Uterine smooth muscle cell (primary cell): ENCODE results near the gene CGREF1. TPM values are rescaled to one million over a fixed set of nuclear protein-coding genes. Genes with fewer than 3 reads are reported as not detected.

Source experiments
- total RNA-seq: library from RNA; depleted of rRNA; stranded (reverse); fragments of >200 nt; gene quantifications from 2 replicates; pipeline ENCODE4 v1.2.3, GENCODE V29; 2014

CGREF1 gene
- 1.4 and 6.2 TPM in 2 replicates for total RNA-seq

GRCh38 chr2:27118525-27119329 is at the start of gene CGREF1:
TSS of gene CGREF1 (minus strand) at chr2:27119128. CDS start at chr2:27104366, 14,762 bp downstream.

GRCh38 chr2:27148801-27149439 is 30.0 kb upstream of the CGREF1 start, which contains the start of gene TCF23:
TSS of gene TCF23 (plus strand) at chr2:27149004. CDS start at chr2:27149134, 130 bp downstream.

GRCh38 chr2:27139310-27139709 is 20.4 kb upstream of the CGREF1 start, which contains the start of gene PRR30:
TSS of gene PRR30 (minus strand) at chr2:27139410. CDS start at chr2:27138329, 1,081 bp downstream.

DNA sequence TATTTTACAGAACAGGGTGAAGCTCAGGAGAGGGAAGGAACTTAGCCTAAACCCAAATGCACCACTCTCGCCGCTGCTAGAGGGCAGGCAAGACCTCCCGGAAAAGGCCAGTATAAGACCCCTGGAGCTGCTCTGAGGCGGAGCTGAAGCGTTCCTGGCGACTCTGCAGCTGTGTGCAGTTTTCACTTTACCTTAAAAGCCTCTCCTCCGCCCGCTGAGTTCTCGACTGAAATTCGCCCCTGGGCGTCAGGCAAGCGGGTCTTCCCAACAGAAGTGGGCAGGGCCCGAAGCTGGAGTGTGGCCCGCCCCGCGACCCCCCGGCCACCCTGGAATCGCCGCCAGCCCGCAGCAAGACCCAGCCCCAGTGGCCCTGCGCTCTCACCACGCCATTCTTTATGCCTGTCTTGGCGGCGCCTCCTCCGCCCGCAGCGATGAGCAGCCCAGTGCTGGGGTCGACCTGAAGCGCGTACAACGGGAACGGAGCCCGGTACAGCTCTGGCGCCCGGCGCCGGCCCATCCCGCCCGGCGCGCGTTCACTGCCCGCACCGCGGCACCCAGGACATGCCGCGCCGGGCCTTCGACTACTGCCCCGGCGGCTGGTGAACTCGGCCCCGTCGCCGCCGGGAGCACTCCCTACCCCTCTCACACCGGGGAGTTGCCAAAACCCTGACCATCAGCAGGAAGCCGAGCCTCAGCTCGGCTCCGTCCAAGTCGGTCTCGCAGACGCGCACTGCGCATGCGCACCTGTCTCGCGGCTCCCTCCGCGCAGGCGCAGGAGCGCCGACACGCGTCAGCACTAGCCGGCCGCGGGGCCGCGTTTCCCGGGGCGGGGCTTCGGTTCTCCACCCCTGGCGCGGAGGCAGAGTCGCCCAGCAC is 15.2 kb upstream of the CGREF1 start, which contains the start of gene PREB:
TSS of gene PREB (minus strand) at position 732 of the 876 bp plus-strand sequence. CDS start at position 517, 215 bp downstream.

GRCh38 chr2:27123302-27124150 is 4.6 kb upstream of the CGREF1 start, which contains the start of gene ABHD1:
TSS of gene ABHD1 (plus strand) at chr2:27123815. CDS start at chr2:27123949, 134 bp downstream.

DNA sequence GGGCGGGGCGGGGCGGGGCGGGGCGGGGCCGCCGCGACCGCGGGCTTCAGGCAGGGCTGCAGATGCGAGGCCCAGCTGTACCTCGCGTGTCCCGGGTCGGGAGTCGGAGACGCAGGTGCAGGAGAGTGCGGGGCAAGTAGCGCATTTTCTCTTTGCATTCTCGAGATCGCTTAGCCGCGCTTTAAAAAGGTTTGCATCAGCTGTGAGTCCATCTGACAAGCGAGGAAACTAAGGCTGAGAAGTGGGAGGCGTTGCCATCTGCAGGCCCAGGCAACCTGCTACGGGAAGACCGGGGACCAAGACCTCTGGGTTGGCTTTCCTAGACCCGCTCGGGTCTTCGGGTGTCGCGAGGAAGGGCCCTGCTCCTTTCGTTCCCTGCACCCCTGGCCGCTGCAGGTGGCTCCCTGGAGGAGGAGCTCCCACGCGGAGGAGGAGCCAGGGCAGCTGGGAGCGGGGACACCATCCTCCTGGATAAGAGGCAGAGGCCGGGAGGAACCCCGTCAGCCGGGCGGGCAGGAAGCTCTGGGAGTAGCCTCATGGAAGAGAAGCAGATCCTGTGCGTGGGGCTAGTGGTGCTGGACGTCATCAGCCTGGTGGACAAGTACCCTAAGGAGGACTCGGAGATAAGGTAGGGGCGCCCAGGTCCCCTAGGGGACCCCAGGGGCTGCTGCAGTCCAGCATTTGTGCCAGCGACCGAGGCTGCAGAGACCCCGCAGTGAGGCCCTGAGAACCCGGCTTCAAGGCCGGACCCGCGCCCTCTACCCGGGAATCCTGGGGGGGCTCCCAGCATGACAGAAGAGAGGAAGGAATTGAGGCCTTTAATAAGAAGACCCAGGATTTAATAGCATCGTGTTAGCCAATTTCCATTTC is 32.0 kb downstream of the CGREF1 start, which contains the start of gene KHK:
TSS of gene KHK (plus strand) at position 49 of the 870 bp plus-strand sequence. CDS start at position 537, 488 bp downstream.

GRCh38 chr2:27078267-27079194 is 40.4 kb downstream of the CGREF1 start, which contains the start of gene EMILIN1:
TSS of gene EMILIN1 (plus strand) at chr2:27078615. CDS start at chr2:27079066, 451 bp downstream.

GRCh38 chr2:27071277-27071989 is 47.5 kb downstream of the CGREF1 start, which contains the start of gene OST4:
TSS of gene OST4 (minus strand) at chr2:27071654.

DNA sequence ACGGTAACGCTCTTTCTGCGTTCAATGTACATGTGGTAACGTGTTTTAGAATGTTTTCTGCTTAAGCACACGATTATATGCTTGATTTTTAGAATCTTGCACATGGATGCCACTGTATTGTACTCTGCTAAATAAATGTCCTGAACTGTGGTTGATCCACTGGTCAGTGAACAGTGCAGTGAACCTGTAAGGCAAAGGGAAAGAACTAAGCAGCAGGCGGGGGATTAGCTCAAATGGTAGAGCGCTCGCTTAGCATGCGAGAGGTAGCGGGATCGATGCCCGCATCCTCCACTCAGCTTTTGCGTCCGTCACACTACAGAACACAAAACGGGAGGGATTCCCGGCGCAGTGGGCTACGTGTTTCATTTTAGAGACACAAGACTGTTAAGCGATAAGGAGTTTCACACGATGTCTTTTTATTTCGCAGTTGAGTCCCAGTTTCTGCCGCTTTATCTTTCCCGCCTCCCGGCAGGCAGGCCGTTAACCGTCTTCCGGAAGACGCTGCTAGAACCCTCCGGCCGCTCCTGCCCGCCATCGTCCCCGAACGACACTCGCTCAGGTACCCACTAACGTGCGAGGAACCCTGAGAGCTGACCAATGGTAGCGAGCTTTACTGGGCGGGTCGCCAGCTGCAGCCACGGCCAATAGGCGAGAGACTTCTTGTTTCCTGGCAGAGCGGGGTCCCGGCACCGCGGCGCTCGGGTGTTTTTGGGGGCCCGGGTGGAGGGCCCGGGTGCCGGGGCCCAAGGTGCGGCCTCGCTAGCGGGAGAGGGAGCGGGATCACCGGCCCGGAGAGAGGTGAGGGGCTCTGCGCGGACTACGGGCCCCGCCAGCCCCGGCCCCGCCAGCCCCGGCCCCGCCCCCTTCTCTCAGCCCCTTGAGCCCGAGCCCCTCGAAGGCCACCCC is 67.7 kb downstream of the CGREF1 start, which contains the start of gene AGBL5:
TSS of gene AGBL5 (plus strand) at position 673 of the 906 bp plus-strand sequence. CDS start 1,291 bp downstream, outside the sequence.

Other genes with a start within 250 kb of the CGREF1 start
- 6.6 and 8.4 TPM in 2 replicates for gene MAPRE3, start 148.5 kb downstream of the CGREF1 start, total RNA-seq
- gene TMEM214, start 86.2 kb downstream of the CGREF1 start, total RNA-seq = 38.7 and 45.9 TPM in 2 replicates
- 21.2 and 23.9 TPM in 2 replicates for gene AGBL5, start 67.5 kb downstream of the CGREF1 start, total RNA-seq
- gene OST4, start 47.5 kb downstream of the CGREF1 start, total RNA-seq = 224 and 453 TPM in 2 replicates
- 196 and 328 TPM in 2 replicates for gene EMILIN1, start 40.5 kb downstream of the CGREF1 start, total RNA-seq
- 1.2 and 3.1 TPM in 2 replicates for gene KHK, start 32.4 kb downstream of the CGREF1 start, total RNA-seq
- gene ABHD1, start 4.7 kb upstream of the CGREF1 start, total RNA-seq = under 0.01 TPM in 2 replicates
- gene PREB, start 15.5 kb upstream of the CGREF1 start, total RNA-seq = 46.4 and 50.0 TPM in 2 replicates
- gene PRR30, start 20.3 kb upstream of the CGREF1 start, total RNA-seq = not detected in 2 replicates
- not detected in 2 replicates for gene TCF23, start 29.9 kb upstream of the CGREF1 start, total RNA-seq
- 140 and 237 TPM in 2 replicates for gene ATRAID, start 92.9 kb upstream of the CGREF1 start, total RNA-seq
- 19.4 and 30.4 TPM in 2 replicates for gene SLC5A6, start 93.1 kb upstream of the CGREF1 start, total RNA-seq
- gene CAD, start 98.2 kb upstream of the CGREF1 start, total RNA-seq = 45.9 and 57.2 TPM in 2 replicates
- 0.66 and 0.87 TPM in 2 replicates for gene SLC30A3, start 143.9 kb upstream of the CGREF1 start, total RNA-seq
- gene DNAJC5G, start 156.3 kb upstream of the CGREF1 start, total RNA-seq = not detected in 2 replicates
- gene TRIM54, start 163.3 kb upstream of the CGREF1 start, total RNA-seq = 0.33 and 0.37 TPM in 2 replicates
- gene UCN, start 189.3 kb upstream of the CGREF1 start, total RNA-seq = 0.22 and 1.00 TPM in 2 replicates
- gene MPV17, start 204.0 kb upstream of the CGREF1 start, total RNA-seq = 48.6 and 95.3 TPM in 2 replicates
- 19.6 and 24.0 TPM in 2 replicates for gene GTF3C2, start 237.6 kb upstream of the CGREF1 start, total RNA-seq